ENCODE data around the gene SHISA5. TPM values are rescaled to one million over a fixed set of nuclear protein-coding genes. Genes with fewer than 3 reads are reported as not detected.
"Not testable (repeated sequence)": the region's sequence is repeated elsewhere in the genome, so short reads cannot be mapped to it uniquely, and the experiment has no call there.

Gene SHISA5
- total RNA-seq, 1 experiment from 2014 or later, result 85.4 TPM

- DNase-seq (ENCODE audit: low spot score), result no peak
These were observed 15.3 kb upstream of the SHISA5 start for GRCh38 chr3:48519277-48519643.

DNA sequence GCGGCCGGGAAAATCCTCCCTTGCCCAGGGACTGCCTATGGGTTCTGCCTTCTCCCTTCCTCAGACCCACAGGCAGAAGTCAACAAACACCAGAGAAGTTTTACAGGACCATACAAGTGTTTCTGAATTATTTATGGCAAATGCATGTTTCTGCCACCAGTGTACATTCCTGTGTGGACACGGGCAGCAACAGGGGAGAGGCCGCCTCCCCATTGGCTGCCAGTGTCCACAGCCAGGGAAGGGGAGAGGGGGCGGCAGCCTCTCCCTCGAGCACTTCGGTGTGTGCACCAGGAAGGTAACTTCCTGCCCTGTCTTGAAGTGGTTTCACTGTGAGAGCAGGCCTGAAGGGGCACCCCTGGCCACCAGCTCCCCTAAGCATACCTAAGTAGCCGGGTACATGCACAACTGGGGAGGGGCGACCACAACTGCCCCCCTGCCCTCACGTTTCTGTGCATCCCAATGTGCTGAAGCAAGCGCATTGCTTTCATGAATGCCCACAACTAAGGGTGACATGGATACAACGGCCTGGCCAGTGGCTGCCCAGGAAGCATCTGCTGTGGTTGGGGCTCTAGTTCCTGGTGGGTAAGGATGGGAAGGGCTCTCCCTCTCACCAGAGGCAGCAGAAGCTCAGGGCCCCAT, 14.8 kb upstream of the SHISA5 start:
- DNase-seq (ENCODE audit: low spot score), result no peak

GRCh38 chr3:48518069-48518468, 14.1 kb upstream of the SHISA5 start:
- no peak for DNase-seq (ENCODE audit: low spot score)

- no peak for DNase-seq (ENCODE audit: low spot score)
These were observed 12.6 kb upstream of the SHISA5 start for GRCh38 chr3:48516571-48516970.

DNA sequence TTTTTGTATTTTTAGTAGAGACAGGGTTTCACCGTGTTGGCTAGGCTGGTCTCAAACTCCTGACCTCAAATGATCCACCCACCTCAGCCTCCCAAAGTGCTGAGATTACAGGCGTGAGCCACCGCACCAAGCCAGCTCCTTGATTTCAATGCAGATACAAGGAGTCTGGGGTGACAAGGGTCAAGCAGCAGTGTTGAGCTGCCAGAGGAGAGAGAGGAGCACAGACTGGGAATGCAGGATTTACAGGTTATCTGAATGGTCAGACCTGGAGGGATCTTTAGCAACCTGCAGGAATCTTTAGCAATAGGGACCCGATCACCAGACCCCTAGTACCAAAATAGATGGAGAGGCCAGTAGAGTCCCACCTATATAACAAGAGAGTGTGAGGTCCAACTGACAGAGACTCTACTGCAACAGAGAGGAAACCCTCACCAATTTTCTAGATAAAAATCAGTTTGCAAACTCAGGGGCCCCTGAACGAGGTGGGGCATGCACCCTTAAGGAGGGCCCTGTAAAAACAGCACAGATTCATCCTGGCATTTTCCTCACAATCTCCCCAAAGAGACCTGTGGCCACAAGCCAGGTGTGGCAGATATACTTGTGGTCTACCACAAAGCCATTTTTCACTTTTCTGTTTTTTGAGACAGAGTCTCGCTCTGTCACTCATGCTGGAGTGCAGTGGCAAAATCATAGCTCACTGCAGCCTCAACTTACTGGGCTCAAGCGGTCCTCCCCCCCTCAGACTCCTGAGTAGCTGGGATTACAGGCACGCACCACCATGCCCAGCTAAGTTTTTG, 10.7 kb upstream of the SHISA5 start:
- no peak for DNase-seq (ENCODE audit: low spot score)

GRCh38 chr3:48511551-48511950, 7.6 kb upstream of the SHISA5 start:
- DNase-seq (ENCODE audit: low spot score), result no peak

GRCh38 chr3:48507256-48508061, 3.5 kb upstream of the SHISA5 start:
- peak; percentile 81 for DNase-seq (ENCODE audit: low spot score)

DNA sequence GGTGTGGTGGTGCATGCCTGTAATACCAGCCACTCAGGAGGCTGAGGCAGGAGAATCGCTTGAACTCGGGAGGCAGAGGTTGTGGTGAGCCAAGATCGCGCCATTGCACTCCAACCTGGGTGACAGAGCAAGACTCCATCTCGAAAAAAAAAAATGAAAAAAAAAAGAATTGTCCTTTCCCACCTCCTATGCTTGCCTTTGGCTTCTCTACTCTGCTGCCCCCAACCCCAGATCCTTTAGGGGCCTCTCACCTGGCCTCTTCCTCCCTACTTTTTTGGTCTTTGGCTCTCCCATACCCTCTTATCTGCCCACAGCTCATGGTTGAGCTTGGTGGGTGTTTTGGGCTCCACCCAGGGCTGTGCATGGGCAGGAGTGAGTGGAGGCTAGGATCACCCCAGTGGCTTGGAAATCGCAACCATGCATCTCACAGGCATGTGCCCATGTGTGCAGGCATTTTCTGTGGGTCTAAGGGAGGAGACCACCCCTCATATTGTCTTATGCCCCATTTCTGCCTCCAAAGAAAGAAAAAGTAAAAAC, 2.1 kb upstream of the SHISA5 start:
- no peak for DNase-seq (ENCODE audit: low spot score)

DNA sequence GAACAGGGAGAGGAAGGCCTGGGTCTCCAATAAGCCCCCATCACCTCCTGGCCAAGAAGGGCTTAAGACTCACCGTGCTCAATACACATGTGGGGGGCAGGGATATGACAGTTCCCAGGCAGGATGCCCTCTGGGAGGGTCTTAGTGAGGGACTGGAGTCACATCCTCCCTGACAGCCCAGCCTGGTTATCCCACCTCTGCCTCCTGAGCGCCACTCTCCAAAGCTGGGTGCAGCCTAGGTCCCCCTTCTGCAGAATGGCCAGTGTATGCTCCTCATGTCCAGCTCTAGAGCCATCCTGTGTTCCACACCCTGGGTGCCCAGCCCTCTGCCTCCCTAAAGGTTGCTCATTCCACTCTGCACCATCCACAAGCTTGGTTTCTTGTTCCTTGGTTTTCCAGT, 1.2 kb upstream of the SHISA5 start:
- DNase-seq (ENCODE audit: low spot score), result no peak

DNA sequence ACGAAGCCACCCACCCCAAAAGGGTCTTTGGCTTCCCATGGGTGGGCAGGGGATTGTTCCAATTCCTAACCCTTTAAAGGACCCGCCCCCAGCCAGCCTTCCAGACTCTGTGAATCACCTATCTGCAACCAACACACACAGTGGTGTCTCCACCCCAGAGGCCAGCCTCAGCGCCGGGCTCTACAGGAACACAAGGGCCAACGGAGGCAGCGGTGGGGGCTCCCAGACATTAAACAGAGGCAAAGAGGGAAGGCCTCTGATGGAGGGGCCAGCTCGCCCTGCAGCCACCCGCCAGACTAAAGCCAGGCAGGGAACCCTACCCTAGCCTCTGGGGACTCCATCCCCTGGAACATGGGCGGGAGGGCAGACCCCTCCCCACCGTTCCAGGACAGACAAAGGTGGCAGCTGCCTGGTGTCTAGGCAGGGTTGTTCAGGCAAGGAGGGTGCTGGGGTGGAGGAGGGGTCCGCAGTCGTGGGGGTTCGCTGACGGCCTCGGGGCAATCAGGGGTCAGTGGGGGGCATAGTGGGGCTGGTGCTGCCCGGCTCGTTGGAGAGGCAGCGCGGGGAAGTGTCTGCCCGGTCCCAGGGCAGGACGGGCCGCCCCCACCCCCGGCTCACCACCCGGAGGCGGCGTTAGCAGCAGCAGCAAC, 448 bp downstream of the SHISA5 start:
- DNase-seq (ENCODE audit: low spot score), result no peak

- no peak for DNase-seq (ENCODE audit: low spot score)
These were observed 1.2 kb downstream of the SHISA5 start for GRCh38 chr3:48502728-48503168.

GRCh38 chr3:48502121-48502520, 1.9 kb downstream of the SHISA5 start:
- no peak for DNase-seq (ENCODE audit: low spot score)

- no peak for DNase-seq (ENCODE audit: low spot score)
These were observed 2.8 kb downstream of the SHISA5 start for GRCh38 chr3:48501196-48501595.

- no peak for DNase-seq (ENCODE audit: low spot score)
These were observed 3.3 kb downstream of the SHISA5 start for GRCh38 chr3:48500656-48501055.

GRCh38 chr3:48493203-48493501, 10.8 kb downstream of the SHISA5 start:
- no peak for DNase-seq (ENCODE audit: low spot score)

- peak; percentile 41 for DNase-seq (ENCODE audit: low spot score)
These were observed 11.3 kb downstream of the SHISA5 start for GRCh38 chr3:48492461-48493202.

GRCh38 chr3:48486952-48487351, 17.0 kb downstream of the SHISA5 start:
- no peak for DNase-seq (ENCODE audit: low spot score)

DNA sequence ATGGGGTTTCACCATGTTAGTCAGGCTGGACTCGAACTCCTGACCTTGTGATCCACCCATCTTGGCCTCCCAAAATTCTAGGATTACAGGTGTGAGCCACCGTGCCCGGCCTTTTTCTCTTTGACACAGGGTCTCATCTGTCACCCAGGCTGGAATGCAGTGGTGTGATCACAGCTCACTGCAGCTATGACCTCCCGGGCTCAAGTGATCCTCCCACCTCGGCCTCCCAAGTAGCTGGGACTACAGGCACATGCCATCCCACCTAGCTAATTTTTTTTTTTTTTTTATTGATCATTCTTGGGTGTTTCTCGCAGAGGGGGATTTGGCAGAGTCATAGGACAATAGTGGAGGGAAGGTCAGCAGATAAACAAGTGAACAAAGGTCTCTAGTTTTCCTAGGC, 21.2 kb downstream of the SHISA5 start:
- not testable (repeated sequence) for DNase-seq (ENCODE audit: low spot score)

DNA sequence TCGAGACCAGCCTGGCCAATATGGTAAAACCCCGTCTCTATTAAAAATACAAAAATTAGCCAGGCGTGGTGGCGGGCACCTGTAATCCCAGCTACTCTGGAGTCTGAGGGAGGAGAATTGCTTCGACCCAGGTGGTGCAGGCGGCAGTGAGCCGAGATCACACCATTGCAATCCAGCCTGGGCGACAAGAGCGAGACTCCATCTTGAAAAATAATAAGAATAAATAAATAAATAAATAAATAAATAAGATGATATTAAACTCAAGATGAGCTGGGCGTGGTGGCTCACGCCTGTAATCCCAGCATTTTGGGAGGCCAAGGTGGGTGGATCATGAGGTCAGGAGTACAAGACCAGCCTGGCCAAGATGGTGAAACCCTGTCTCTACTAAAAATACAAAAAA, 23.1 kb downstream of the SHISA5 start:
- DNase-seq (ENCODE audit: low spot score), result not testable (repeated sequence)

DNA sequence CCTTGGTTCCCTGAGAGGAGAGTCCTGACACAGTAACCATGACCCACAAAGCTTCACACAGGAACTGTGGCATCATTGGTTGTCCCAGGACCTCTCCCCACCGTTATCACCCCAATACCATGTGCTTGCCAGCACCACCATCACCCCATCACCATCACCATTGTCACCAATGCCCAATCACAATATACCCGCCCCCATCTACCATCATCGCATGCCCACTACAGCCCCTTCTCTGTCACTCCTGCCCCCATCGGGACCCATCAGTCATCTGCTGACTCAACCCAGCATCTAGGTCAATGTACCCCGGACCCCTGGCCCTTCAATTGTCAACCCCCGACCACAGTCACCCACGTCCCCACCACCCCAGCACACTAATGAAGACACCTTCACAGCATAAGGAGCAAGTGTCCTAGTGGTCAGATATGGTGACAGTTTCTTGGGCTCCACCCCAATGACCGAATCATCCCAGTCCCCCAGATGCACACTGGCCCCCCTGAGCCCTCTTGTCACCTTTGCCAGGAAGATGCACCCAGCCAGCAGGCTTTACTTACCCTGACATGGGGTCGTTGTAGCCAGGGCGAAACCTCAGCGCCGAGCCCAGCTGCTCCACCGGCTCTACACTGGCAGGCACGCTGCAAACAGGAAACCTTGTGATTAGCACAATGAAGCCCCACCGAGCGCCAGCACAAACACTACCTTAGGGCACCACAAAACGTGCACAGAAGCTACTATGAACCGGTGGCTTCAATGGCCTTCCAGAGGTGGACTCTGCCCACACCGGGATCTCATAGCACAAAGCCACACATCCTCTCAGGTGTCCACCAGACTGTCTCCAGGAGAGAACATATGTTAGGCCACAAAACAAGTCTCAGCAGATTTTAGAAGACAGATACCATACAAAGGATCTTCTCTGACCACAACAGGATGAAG, 25.1 kb downstream of the SHISA5 start:
- DNase-seq (ENCODE audit: low spot score), result no peak

All from HT-29 (cell line).